ENCODE data around the gene PMEPA1.

PMEPA1 gene

DNA sequence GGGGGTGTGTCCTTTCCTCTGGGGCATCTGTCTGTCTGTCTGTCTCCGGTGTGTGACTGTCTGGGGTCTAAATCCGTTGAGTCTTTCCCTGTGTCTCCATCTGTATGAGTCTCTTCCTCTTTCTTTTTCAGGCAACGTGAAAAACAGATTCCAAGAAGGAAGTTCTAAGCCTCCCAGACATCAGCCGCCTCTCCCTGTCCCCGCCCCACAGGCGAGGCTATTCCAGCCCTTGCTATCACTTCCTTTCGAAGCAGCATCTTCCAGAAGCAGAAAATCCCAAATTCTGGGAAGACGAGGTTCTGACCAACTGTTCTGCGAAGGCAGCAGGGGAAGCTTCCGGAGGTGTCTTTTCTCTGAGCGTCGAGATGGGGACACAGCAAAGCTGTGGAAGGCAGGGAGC is 34.0 kb downstream of the PMEPA1 start:
- DNase-seq = no peak

GRCh38 chr20:57672953-57673575 is 36.8 kb downstream of the PMEPA1 start:
- no peak for DNase-seq

DNA sequence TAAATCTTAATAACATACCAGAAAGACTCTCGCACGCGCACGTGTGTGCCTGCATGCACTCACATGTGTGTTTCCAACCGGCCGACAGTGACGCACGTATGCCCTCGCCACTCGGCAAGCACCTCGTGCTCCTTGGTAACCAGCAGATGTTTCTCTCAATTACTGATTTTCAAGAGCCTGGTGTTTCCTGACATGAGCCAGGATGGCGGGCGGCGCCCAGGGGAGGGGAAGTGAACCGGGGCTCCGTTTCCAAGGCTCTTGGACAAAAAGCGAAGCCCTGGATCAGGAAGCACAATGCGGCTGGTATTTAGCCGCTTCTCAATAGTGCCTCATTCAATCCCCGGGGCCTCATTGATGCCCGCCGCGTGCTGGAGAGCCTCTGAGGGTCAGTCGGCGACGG is 37.7 kb downstream of the PMEPA1 start:
- DNase-seq = peak; percentile 87

DNA sequence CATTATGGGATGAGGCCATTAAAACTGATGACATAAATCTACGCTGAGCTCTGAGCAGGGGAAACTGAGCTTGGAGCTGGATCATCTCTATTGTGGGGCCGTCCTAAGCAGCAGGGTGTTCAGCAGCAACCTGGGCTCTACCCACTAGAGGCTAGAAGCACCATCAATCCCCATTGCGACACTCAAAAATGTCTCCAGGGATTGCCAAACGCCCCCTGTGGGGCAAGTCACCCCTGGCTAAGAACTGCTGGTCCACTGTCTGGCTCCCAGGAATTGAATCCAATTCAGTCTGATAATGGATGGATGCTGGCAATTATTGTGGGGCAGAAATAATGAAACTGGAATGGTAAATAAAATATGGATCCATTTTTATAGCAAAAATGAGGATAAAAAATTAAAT is 38.2 kb downstream of the PMEPA1 start:
- DNase-seq = no peak

- no peak for DNase-seq
Observed at GRCh38 chr20:57671072-57671391, 38.8 kb downstream of the PMEPA1 start.

DNA sequence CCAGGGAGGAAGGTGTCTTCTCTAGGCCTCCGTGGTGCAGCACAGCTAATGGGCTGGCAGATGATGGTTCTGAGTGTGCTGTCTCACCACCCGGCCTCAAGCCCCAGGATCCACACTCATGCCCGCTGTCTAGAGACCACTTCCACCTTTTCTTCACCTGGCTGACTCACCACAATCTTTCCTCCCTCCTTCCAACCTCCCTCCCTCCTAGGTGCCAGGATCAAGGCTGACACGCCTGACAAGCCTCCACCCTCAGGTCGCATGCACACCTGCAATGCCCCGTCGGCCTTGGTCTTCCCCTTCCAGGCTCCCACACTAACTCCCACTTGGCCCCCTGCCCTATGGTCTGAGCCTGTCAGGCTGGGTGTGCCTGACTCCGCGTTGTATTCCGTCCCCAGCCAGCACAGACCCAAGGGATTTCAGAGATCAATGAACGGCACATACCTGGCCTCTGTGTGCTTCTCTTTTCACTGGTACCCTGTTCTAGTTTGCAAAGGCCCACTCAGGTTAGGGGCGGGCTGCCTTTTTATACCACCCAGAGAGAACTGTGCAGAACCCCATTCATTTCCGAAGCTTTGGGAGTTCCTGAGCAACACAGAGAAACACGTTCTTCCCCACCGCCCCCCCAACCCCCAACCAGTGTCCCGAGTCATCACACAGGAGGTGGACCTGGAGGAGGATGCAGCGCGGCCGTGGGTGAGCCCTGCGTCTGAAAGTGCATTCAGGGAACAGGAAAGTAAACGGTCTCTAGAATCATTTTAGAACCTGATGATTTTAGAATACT is 39.3 kb downstream of the PMEPA1 start:
- no peak for DNase-seq

DNA sequence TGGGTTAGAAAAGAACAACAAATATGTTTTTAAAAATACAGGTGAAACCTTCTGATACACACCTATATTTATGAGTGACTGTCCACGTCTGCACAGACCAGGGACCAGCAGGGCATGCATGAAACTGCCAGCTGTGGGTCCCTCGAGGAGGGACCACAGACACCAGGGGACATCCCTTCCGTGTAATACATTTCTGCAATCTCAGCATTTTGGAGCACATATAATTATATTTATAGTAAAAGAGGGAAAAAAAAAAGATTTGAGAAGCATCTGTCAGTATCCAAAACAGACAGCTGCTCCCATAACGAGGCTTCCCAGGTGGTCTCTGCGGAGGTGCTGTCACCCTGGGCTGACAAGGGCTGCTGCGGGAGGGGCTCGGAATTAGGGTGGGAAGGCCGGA is 40.2 kb downstream of the PMEPA1 start:
- DNase-seq = no peak

DNA sequence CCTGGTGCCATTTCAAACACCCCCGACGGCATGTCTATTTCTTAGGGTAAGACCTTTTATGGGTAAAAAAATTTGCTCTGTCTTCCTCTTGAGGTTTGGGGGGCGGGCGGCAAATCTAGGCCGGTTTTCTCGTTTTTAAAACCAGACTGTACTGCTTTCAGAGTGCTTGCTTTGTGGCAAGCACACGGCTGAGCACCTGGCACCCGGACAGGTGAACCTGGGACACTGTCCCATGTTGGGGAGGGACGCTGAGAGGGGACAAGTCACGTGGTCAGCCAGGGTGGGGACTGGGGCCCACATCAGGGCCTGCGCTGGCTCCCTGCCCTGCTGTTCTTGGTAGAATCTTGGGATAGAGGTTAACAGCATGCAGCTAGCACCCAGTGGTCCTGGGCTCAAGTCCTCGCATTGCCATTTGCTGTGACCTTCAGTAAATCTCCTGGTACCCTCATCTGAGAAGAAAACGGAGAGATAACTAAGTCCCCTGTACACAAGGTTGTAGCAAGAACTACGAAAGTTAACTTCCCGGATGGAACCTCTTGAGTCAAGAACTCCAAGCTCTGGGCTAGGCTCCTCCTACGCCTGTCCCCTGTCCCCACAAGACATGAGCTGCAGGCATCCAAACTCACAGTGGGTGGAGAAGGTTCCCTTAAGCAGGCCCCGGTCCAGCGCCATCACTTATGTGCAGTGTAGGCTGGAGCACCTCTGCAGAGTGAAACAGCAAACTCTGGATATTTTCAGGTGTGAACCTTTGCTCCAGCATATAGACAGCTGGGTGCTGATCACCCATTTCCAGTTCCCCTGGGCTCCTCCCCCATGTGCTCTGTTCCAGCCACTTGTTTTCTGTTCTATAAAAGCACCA is 41.7 kb downstream of the PMEPA1 start:
- no peak for DNase-seq

GRCh38 chr20:57667388-57667787 is 42.4 kb downstream of the PMEPA1 start:
- DNase-seq = no peak

DNA sequence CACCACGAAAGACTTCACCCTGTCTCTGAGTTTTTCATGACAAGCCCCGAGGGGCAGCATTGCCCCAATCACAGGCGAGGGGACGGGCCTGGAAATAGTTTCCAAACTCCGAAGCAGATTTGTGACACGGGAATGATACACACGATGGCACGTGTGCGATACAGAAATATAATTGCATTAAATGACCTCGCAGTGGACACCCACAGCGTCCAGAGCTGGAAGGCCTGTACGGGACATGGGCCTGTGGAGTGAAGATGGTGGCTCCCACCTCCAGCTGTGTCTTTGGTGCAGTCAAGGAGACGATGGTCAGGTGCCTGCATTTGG is 43.0 kb downstream of the PMEPA1 start:
- DNase-seq = no peak

DNA sequence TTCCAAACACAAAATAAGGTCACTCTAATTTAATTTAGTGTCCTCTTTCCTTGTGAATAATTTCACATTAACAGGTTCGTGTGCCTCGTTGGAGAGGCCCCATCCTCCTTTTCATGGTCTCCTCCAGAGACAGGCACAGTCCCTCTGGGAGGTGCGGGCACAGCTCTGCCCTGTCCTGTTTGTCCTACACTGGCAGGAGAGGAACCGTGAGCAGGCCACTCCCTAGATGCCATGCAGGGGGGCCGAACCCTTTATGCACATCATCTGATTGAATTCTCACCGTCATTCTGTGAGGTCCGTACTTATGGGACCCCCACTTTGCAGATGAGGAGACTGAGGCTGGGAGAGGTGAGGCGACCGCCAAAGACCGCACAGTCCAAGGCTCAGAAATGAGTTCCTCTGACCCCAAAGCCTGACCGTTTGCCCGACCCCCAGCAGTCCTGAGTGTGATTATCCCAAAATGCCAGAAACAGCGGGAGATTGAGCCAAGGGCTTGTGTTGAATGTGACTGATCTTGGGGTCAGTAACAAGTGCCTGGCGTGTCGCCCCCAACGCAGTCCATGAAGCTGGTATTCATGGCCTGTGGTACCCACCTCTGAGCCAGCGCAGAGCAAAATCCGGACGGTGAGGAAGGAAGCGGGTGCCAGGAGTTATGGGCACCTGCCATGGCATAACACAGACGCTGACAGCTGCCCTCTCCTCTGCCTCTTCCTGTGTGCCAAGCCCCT is 43.5 kb downstream of the PMEPA1 start:
- no peak for DNase-seq

DNA sequence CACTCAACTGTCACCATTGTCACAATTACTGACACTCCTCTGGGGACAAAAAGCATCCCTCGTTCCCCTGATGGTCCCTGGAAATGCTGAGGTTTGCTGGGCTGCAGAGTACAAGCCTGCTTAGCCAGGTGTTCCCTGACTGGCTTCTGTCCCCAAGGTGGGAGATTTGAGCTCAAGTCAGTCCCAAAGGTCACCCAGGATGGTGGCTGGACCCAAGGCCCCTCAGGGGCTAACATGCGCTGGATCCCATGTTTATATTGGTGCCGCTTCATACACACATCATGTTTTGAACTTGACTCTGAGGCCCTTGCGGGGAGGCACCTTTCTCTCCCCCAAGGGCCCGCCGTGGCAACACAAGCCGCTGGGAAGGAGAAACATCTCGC is 44.2 kb downstream of the PMEPA1 start:
- no peak for DNase-seq

DNA sequence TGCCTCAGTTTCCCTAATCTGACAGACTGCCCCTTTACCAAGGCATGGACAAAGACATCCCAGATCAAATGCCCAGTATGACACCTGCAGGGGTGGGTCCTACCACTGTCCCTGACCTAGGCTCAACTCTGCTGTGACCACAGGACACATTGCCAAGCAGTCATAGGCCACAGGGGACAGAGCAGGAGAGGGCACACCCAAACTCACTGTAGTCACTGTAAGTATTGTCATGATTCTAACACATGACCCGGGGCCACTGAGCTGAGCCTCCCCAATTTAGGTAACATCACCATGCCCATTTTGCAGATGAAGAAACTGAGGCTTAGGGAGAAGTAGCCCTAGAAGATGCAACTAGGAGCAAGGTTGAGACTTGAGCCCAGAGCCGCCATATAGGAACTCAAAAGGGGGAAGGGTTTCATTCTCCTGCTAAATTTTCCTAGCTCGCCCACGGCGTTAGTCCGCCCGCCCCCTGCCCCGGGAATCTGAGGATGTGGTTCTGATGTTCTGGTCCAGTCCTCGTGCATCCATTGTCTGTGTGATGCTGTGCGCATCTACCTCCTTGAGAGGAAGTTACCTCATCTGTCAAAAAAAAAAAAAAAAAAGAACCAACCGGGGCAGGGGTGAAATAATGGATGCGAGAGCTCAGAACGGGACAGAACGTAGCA is 44.8 kb downstream of the PMEPA1 start:
- DNase-seq = no peak

DNA sequence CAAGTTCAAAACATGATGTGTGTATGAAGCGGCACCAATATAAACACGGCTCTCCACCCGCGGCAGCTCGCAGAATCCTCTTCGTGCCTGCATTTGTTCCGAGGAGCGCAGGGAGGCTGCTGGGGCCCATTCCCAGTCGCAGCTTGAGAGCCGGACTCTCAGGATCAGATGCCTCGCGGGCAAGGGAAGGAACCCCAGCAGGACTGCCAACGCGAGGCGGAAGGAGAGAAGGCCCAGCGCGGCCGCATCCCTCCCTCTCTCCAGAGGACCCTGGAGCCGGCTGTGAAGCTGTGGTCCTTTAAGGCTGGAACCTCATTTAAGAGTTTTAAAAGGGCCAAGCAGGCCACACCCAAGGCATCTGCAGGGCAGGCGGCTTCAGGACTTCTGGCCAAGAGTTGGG is 45.3 kb downstream of the PMEPA1 start:
- DNase-seq = no peak

DNA sequence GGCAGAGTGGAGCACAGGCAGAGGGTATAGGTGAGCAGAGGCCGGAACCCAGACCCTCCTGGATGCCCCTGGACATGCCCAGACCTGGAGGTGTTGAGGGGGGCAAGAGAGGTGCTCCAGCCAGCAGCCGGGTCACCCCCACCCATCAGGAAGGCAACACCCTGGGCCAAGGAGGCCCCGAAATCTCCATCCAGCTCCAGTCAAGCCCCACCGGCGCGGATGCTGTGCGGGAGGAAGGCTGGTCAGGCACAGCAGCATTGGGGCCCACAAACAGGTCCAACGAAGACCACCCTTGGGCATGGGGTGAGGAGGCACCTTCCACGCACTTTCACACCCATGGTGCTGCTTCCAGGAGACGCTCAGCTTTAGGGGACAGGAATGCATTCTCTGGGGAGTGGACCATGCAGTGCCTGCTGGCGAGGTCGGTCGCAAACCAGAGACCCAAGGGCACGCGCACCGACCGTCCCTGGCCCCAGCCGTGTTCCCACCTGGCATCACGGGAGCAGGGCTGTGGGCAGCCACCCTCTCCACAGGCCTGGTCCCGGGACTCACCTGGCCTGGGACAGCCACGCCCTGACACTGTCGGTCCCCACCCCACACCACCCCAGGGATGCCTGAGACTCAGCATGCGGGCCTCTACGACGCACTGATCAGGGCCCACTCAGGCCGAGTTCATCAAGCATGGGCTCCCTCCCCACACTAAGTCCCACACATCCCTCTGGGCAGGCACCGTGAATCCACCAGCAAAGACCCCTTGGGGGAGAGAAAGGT is 45.9 kb downstream of the PMEPA1 start:
- no peak for DNase-seq

DNA sequence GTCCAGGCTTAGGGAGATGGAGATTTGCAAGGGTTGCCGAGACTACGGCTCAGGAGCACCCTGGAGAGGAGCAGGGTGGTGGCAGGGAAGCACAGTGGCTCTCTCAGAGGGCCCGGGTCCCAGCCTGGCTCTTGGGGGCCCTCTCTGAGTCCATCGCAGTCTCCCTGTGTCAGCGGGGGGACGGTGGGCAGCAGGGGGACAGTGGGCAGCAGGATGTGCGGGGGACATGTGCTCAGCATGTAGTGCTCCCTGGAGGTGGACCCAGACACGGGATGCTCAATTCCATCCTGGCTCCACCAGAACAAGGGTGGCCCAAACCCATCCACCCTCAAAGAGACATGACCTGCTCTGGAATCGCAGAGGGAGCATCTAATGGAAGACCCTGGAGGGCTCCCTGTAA is 46.6 kb downstream of the PMEPA1 start:
- no peak for DNase-seq

DNA sequence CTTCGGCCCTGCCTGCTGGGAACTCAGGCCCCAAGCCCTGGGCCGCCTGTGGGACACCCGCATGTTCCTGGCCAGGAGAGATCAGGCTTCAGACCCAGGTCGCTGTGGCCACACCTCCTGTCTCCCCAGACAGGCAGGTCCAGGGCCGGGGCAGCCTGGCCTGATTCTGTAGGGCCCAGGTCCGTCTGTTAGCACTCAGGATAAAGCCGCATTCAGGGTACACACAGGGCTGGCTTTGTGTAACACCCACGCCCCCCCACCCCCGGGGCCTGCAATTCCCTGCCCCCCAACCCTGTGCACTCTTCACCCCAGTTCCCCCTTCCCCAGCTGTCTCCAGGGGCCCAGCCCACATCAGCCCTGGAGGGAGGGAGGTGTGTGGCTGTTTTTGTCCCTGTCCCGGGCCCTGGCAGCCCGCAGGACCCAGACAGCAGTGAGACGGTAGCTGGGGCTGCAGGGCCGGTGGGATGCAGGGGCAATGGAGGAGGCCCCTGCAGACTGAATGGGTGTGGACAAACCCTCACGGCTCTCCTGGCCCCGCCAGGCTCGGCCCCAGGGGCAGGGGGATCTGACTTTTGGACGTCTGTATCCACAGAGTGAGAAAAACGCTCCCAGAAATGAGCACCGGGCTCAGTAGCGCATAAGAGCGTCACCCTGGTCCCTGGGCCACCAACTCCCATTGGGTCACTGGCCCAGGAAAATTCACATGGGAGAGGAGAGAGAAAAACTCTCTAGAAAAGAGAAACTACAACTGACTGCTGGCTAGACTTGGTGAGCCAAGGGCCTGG is 47.2 kb downstream of the PMEPA1 start:
- DNase-seq = no peak

- no peak for DNase-seq
Observed at GRCh38 chr20:57661746-57662455, 47.9 kb downstream of the PMEPA1 start.

- no peak for DNase-seq
Observed at GRCh38 chr20:57660922-57661745, 48.7 kb downstream of the PMEPA1 start.
